GM12878 (cell line): ENCODE results near the gene CALY. TPM values are rescaled to one million over a fixed set of nuclear protein-coding genes. Genes with fewer than 3 reads are reported as not detected.

ENCODE experiments used
- ATAC-seq: fragments of 200-7000 bp; cut with Tn5 transposase; 3 replicates; pipeline ENCODE4 v1.9.1; 2020; ENCODE audit warnings: mild to moderate bottlenecking, moderate library complexity
- BruUV-seq: library from RNA; stranded (reverse); fragments of 400-500 nt; replicated peaks from 2 replicates; lab custom pipeline; 2021; lab: Mats Ljungman, UMichigan
- CTCF ChIA-PET: fragments of 300-600 bp; sonication (Branson Sonifier 250); formaldehyde crosslinking; extraction: SDS; loops from one replicate; lab custom pipeline; 2021; ENCODE audit warnings: inconsistent platforms; lab: Yijun Ruan, JAX
- POLR2A ChIA-PET: fragments of 350-600 bp; formaldehyde crosslinking; extraction: SDS; loops from one replicate; lab custom pipeline; 2021; ENCODE audit warnings: inconsistent platforms; lab: Charles Lee
- RAD21 ChIA-PET: fragments of 300-600 bp; sonication (Branson Sonifier 250); formaldehyde crosslinking; loops from one replicate; lab custom pipeline; 2023; ENCODE audit warnings: antibody characterized with exemption; ENCODE audit not compliant: unreplicated experiment; lab: Charles Lee
- SMC1A ChIA-PET: fragments of 300-600 bp; sonication (Branson Sonifier 250); formaldehyde crosslinking; loops from one replicate; lab custom pipeline; 2023; ENCODE audit not compliant: unreplicated experiment, uncharacterized antibody; lab: Charles Lee
- DNase-seq: peaks from one replicate; pipeline ENCODE4 v3.0.0-alpha.2; 2011; ENCODE audit warnings: low read depth, low spot score
- FAIRE-seq: peaks from 3 replicates; lab custom pipeline; 2011; peaks lifted over from hg19 to GRCh38; lab: Jason Lieb, UNC
- H2AFZ ChIP-seq: 2 replicates; pipeline ENCODE4 v1.6.0; 2011; ENCODE audit warnings: low read depth, low read length, control low read depth; ENCODE audit not compliant: control insufficient read depth
- H3K27ac ChIP-seq: 2 replicates; pipeline ENCODE4 v1.5.1; 2011; ENCODE audit warnings: control low read depth; ENCODE audit not compliant: control insufficient read depth, insufficient read depth
- H3K27me3 ChIP-seq, 2 experiments: replicated peaks in 1 of 2; 2 replicates each; pipeline versions ENCODE4 v1.6.0 to v1.6.1; 2011; ENCODE audit warnings: low read length in 1 of 2; ENCODE audit not compliant: control insufficient read depth in 2 of 2, insufficient read depth in 2 of 2
- H3K36me3 ChIP-seq, 2 experiments: 2 replicates each; pipeline ENCODE4 v1.5.1; 2011; ENCODE audit warnings: low read length in 1 of 2; ENCODE audit not compliant: control insufficient read depth in 2 of 2, insufficient read depth in 2 of 2
- H3K4me1 ChIP-seq: 2 replicates; pipeline ENCODE4 v1.6.1; 2011; ENCODE audit warnings: mild to moderate bottlenecking, low read length, moderate library complexity, mixed read lengths; ENCODE audit not compliant: control insufficient read depth, insufficient read depth
- H3K4me2 ChIP-seq: 2 replicates; pipeline ENCODE4 v1.6.0; 2011; ENCODE audit warnings: control low read depth; ENCODE audit not compliant: control insufficient read depth, insufficient read depth
- H3K4me3 ChIP-seq: fragments of 200-600 bp; sonication (generic); 2 replicates; pipeline ENCODE4 v1.5.1; 2016
- H3K79me2 ChIP-seq: 2 replicates; pipeline ENCODE4 v1.6.0; 2011; ENCODE audit warnings: low read length; ENCODE audit not compliant: control insufficient read depth, insufficient read depth
- H3K9ac ChIP-seq: 2 replicates; pipeline ENCODE4 v1.8.0; 2011; ENCODE audit warnings: low read length, control low read depth, mixed read lengths; ENCODE audit not compliant: control insufficient read depth, insufficient read depth
- H3K9me3 ChIP-seq: replicated peaks from 3 replicates; pipeline ENCODE4 v1.5.1; 2011; ENCODE audit warnings: mild to moderate bottlenecking, low read length; ENCODE audit not compliant: control insufficient read depth, insufficient read depth
- H4K20me1 ChIP-seq: 2 replicates; pipeline ENCODE4 v1.6.0; 2011; ENCODE audit not compliant: control insufficient read depth, insufficient read depth
- EP300 ChIP-seq, 2 experiments: fragments of 150-350 bp in 1 of 2; IDR thresholded peaks; 2 replicates each; pipeline ENCODE4 v1.6.1; 2011 to 2012; ENCODE audit warnings: low read depth in 2 of 2, low read length in 2 of 2, borderline replicate concordance in 1 of 2, improper control_type of control experiment in 1 of 2, inconsistent platforms in 1 of 2; ENCODE audit not compliant: control insufficient read depth in 1 of 2
- IRF3 ChIP-seq: fragments of 450-650 bp; IDR thresholded peaks from 2 replicates; pipeline ENCODE4 v1.6.1; 2014; ENCODE audit warnings: mild to moderate bottlenecking
- MTA2 ChIP-seq: fragments of 450-650 bp; IDR thresholded peaks from 2 replicates; pipeline ENCODE4 v1.6.1; 2016; ENCODE audit warnings: low read depth, mild to moderate bottlenecking, moderate library complexity
- NR2C1 ChIP-seq: fragments of 450-650 bp; IDR thresholded peaks from 2 replicates; pipeline ENCODE4 v1.6.1; 2017; ENCODE audit warnings: antibody characterized with exemption, mild to moderate bottlenecking, moderate library complexity
- POU2F2 ChIP-seq: IDR thresholded peaks from 3 replicates; pipeline ENCODE4 v1.6.1; 2011; ENCODE audit warnings: low read depth, mild to moderate bottlenecking, low read length, borderline replicate concordance
- RB1 ChIP-seq: fragments of 450-650 bp; formaldehyde crosslinking; IDR thresholded peaks from 2 replicates; pipeline ENCODE4 v1.6.1; 2017; ENCODE audit warnings: mild to moderate bottlenecking, borderline replicate concordance
- RBBP5 ChIP-seq: fragments of 200-600 bp; sonication (generic); conservative IDR thresholded peaks from 2 replicates; pipeline ENCODE4 v1.6.1; 2016
- SMAD5 ChIP-seq: IDR thresholded peaks from 2 replicates; pipeline ENCODE4 v1.6.1; 2016; ENCODE audit warnings: antibody characterized with exemption, low read depth
- TBL1XR1 ChIP-seq: IDR thresholded peaks from 2 replicates; pipeline ENCODE4 v1.6.1; 2012; ENCODE audit warnings: low read depth, low read length, improper control_type of control experiment
- WRNIP1 ChIP-seq: IDR thresholded peaks from 2 replicates; pipeline ENCODE4 v1.6.1; 2011; ENCODE audit warnings: low read depth, low read length, improper control_type of control experiment, borderline replicate concordance
- ZNF592 ChIP-seq: fragments of 450-650 bp; IDR thresholded peaks from 2 replicates; pipeline ENCODE4 v1.6.1; 2017; ENCODE audit warnings: mild to moderate bottlenecking, moderate library complexity
- ZNF687 ChIP-seq: fragments of 450-650 bp; IDR thresholded peaks from 2 replicates; pipeline ENCODE4 v1.6.1; 2017; ENCODE audit warnings: mild to moderate bottlenecking, moderate library complexity
- WGBS: methylation state at CpG from one replicate; pipeline ENCODE4 v1.1.6; 2016; ENCODE audit warnings: low lambda C conversion rate; ENCODE audit not compliant: insufficient replicate concordance, insufficient coverage; ENCODE audit errors: missing lambda C conversion rate; 5-methylcytosine and 5-hydroxymethylcytosine counted together
- in situ Hi-C: fragments of 300-500 bp; cut with MboI; formaldehyde crosslinking; loops from 9 replicates; pipeline ENCODE4 v1.14.3; 2018; ENCODE audit warnings: mixed read lengths
- intact Hi-C: fragments of 100-400 bp; cut with micrococcal nuclease; formaldehyde crosslinking; loops from one replicate; pipeline ENCODE4 v1.14.2; 2022; ENCODE audit not compliant: unreplicated experiment
- polyA plus RNA-seq, 11 experiments: library from polyadenylated mRNA; depleted of rRNA in 4 of 11; unstranded in 6 of 11; stranded (reverse) in 5 of 11; fragments of >200 nt; fragmentation: Nextera tagmentation in 4 of 11; fragmentation: Illumina TruSeq in 1 of 11; extraction: Ambion mirVana in 4 of 11; extraction: Trizol in 1 of 11; gene quantifications; 1 replicate in 1 of 11; 2 replicates in 10 of 11; pipeline versions ENCODE4 v1.2.1 to v1.2.3, GENCODE V29; 2011 to 2016; ENCODE audit warnings: inconsistent platforms in 2 of 11, missing spikeins in 2 of 11, low read depth in 1 of 11
- total RNA-seq, 4 experiments: library from RNA; depleted of rRNA in 3 of 4; stranded (reverse); fragments of >200 nt in 3 of 4; fragmentation: Illumina TruSeq in 1 of 4; extraction: Trizol in 1 of 4; gene quantifications; 2 replicates each; pipeline versions ENCODE4 v1.2.1 to v1.2.3, GENCODE V29; 2013 to 2021
- TF ChIP-seq, protein P1 (sequence below): fragments of 450-650 bp; IDR thresholded peaks from 2 replicates; pipeline ENCODE4 v1.6.1; 2018; ENCODE audit warnings: borderline replicate concordance, mild to moderate bottlenecking; ENCODE audit not compliant: partially characterized antibody

The CALY gene
- total and polyA plus RNA-seq, 10 of the 15 experiments (the other 5 are each of a cell fraction or from before 2014, with no cell fraction given): 0.07 TPM; not detected in 9

- no peak overlapping the region for H3K9ac ChIP-seq
- H3K36me3 ChIP-seq: no peaks in the 10 kb centered on the region
- DNase-seq (no peak), FAIRE-seq (no peak), ATAC-seq (no peak)
- ChIA-PET CTCF (no interaction called here), RAD21 (no interaction called here), SMC1A (no interaction called here), POLR2A (no interaction called here)
- BruUV-seq: no TSS peak
- intact Hi-C loops: loop anchor here (5.0 kb wide), 1 partner anchor 66 kb away; the partner anchor contains the start of gene MTG1
- H3K4me2 ChIP-seq: no peak overlapping the region
- 56% methylated on average over 9 of the region's 9 CpGs for WGBS
- H3K27me3 ChIP-seq: peaks cover 4 to 5% of the 10 kb centered on the region in 2 experiments
- H3K27ac ChIP-seq: no peak overlapping the region
- in situ Hi-C loops: loop anchor here (5.0 kb wide), 1 partner anchor 171 kb away; no protein-coding TSS in a partner anchor
- H4K20me1 ChIP-seq: no peaks in the 10 kb centered on the region
- H2AFZ ChIP-seq: no peak overlapping the region
- no peaks in the 10 kb centered on the region for H3K9me3 ChIP-seq
- H3K4me3 ChIP-seq: no peak overlapping the region
- no peaks in the 10 kb centered on the region for H3K79me2 ChIP-seq
- H3K4me1 ChIP-seq: no peaks in the 10 kb centered on the region
- TF ChIP-seq WRNIP1 (no peak), ZNF687 (no peak), MTA2 (no peak), RB1 (no peak), TBL1XR1 (no peak), RBBP5 (no peak), SMAD5 (no peak), POU2F2 (no peak), EP300 (IDR thresholded peaks at IDR 0.05; ENCODE audit: borderline replicate concordance in 1 of 2, control insufficient read depth in 1 of 2, low read depth in 2 of 2, low read length in 2 of 2) (no peak), ZNF592 (no peak), IRF3 (no peak), NR2C1 (no peak)
- TF ChIP-seq, protein P1, sequence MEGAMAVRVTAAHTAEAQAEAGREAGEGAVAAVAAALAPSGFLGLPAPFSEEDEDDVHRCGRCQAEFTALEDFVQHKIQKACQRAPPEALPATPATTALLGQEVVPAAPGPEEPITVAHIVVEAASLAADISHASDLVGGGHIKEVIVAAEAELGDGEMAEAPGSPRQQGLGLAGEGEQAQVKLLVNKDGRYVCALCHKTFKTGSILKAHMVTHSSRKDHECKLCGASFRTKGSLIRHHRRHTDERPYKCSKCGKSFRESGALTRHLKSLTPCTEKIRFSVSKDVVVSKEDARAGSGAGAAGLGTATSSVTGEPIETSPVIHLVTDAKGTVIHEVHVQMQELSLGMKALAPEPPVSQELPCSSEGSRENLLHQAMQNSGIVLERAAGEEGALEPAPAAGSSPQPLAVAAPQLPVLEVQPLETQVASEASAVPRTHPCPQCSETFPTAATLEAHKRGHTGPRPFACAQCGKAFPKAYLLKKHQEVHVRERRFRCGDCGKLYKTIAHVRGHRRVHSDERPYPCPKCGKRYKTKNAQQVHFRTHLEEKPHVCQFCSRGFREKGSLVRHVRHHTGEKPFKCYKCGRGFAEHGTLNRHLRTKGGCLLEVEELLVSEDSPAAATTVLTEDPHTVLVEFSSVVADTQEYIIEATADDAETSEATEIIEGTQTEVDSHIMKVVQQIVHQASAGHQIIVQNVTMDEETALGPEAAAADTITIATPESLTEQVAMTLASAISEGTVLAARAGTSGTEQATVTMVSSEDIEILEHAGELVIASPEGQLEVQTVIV: no peak
Observed at GRCh38 chr10:133326223-133326551, 10.5 kb downstream of the CALY start.
